Panc1 (cell line): ENCODE results near the gene EPS8L2. TPM values are rescaled to one million over a fixed set of nuclear protein-coding genes. Genes with fewer than 3 reads are reported as not detected.

ENCODE experiments used
- ATAC-seq: fragments of 200-7000 bp; cut with Tn5 transposase; 2 replicates; pipeline ENCODE4 v1.9.1; 2020; ENCODE audit warnings: mild to moderate bottlenecking, moderate library complexity
- BruUV-seq: library from RNA; stranded (reverse); fragments of 400-500 nt; replicated peaks from 2 replicates; lab custom pipeline; 2021; lab: Mats Ljungman, UMichigan
- CTCF ChIA-PET: fragments of 300-600 bp; sonication (Branson Sonifier 250); formaldehyde crosslinking; loops from one replicate; lab custom pipeline; 2022; ENCODE audit warnings: antibody characterized with exemption; lab: Charles Lee
- POLR2A ChIA-PET: fragments of 300-600 bp; sonication (Branson Sonifier 250); formaldehyde crosslinking; loops from one replicate; lab custom pipeline; 2022; ENCODE audit warnings: antibody characterized with exemption; lab: Charles Lee
- DNase-seq: peaks from one replicate; pipeline ENCODE4 v3.0.0-alpha.2; 2010; ENCODE audit warnings: low read depth, low spot score
- H3K27ac ChIP-seq: 2 replicates; pipeline ENCODE4 v1.5.1; 2011; ENCODE audit warnings: mild to moderate bottlenecking, low read length, inconsistent platforms
- H3K27me3 ChIP-seq: fragments of 200-500 bp; sonication (Bioruptor generic); 2 replicates; pipeline ENCODE4 v1.6.0; 2014; ENCODE audit warnings: low read length, inconsistent platforms; ENCODE audit not compliant: control insufficient read depth, insufficient read depth
- H3K36me3 ChIP-seq: fragments of 200-500 bp; sonication (Bioruptor generic); 2 replicates; pipeline ENCODE4 v1.5.1; 2014; ENCODE audit warnings: inconsistent platforms, mild to moderate bottlenecking, low read length, moderate library complexity; ENCODE audit not compliant: control insufficient read depth, insufficient read depth
- H3K4me1 ChIP-seq: 2 replicates; pipeline ENCODE4 v1.5.1; 2011; ENCODE audit warnings: inconsistent platforms, mild to moderate bottlenecking, low read length, moderate library complexity; ENCODE audit not compliant: control insufficient read depth, insufficient read depth
- H3K4me3 ChIP-seq, 2 experiments: 2 replicates each; pipeline ENCODE4 v1.5.1; 2011 to 2012; ENCODE audit warnings: low read depth in 2 of 2, low read length in 2 of 2, mild to moderate bottlenecking in 2 of 2, inconsistent platforms in 1 of 2, moderate library complexity in 1 of 2
- H3K9me3 ChIP-seq: fragments of 200-500 bp; sonication (Bioruptor generic); 2 replicates; pipeline ENCODE4 v1.5.1; 2014; ENCODE audit warnings: low read depth, mild to moderate bottlenecking, inconsistent platforms, low read length, moderate library complexity; ENCODE audit not compliant: control insufficient read depth, insufficient read depth
- POLR2AphosphoS5 ChIP-seq: IDR thresholded peaks from 2 replicates; pipeline ENCODE4 v1.6.1; 2012; ENCODE audit warnings: mild to moderate bottlenecking, low read depth, low read length, moderate library complexity
- SIN3A ChIP-seq: IDR thresholded peaks from 2 replicates; pipeline ENCODE4 v1.6.1; 2012; ENCODE audit warnings: low read depth, mild to moderate bottlenecking, low read length, moderate library complexity, borderline replicate concordance; ENCODE audit not compliant: insufficient read depth
- TCF7L2 ChIP-seq: IDR thresholded peaks from 2 replicates; pipeline ENCODE4 v1.6.1; 2011; ENCODE audit warnings: mild to moderate bottlenecking, low read depth, low read length, inconsistent platforms
- in situ Hi-C: cut with HindIII; loops from 2 replicates; pipeline ENCODE4 v1.10.0; 2016; ENCODE audit warnings: low sequenced_read_pairs, low pct_unique_long_range_greater_than_20kb
- intact Hi-C: fragments of 100-400 bp; cut with micrococcal nuclease; formaldehyde crosslinking; loops from one replicate; pipeline ENCODE4 v1.10.0; 2022; ENCODE audit not compliant: unreplicated experiment
- total RNA-seq: library from RNA; stranded (reverse); gene quantifications from one replicate; pipeline ENCODE4 v1.2.1, GENCODE V29; 2021; ENCODE audit not compliant: unreplicated experiment
- TF ChIP-seq, protein P1 (sequence below), 2 experiments: IDR thresholded peaks; 2 replicates each; pipeline ENCODE4 v1.6.1; 2011 to 2012; ENCODE audit warnings: low read depth in 2 of 2, control low read depth in 1 of 2, low read length in 1 of 2, mild to moderate bottlenecking in 1 of 2, moderate library complexity in 1 of 2; ENCODE audit not compliant: insufficient read depth in 1 of 2
- TF ChIP-seq, protein P2 (sequence below): fragments of 450-650 bp; IDR thresholded peaks from 2 replicates; pipeline ENCODE4 v1.5.1; 2017; ENCODE audit warnings: mild to moderate bottlenecking

Gene EPS8L2
- total RNA-seq, 1 experiment from 2014 or later: 256 TPM

DNA sequence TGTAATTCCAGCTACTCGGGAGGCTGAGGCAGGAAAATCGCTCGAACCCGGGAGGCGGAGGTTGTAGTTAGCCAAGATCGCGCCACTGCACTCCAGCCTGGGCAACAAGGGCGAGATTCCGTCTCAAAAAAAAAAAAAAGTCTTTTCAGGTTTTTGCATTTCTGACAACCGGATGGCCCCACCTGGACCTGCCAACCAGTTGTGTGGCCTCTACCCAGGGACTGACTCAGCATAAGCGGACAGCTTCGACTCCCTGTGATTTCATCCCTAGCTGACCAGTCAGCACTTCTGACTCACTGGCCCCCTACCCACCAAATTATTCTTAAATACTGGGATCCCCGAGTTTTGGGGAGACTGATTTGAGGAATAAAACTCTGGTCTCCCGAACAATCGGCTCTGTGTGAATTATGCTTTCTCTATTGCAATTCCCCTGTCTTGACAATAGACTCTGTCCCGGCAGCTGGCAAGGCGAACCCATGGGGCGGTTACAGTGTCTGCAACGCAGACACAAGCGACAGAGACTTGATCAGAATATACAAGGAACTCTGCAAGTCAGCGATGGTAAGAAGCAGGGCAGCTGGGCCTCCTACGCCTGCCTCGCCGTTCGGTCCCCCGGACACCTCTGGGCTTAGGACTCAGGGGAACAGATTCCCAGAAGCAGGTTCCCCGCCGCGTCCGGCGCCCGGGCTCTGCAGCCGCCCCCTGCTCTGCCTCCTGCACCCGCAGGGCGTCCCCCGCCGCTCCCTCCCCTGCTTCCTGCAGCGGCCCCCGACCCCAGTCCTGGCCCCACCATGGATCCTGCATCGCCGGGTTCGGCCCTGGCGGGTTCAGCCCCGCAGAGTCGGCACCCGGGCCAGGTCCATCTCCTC is 40.5 kb downstream of the EPS8L2 start:
- Histone ChIP-seq H3K9me3 (no peaks in the 10 kb centered on the region), H3K4me3 (peak overlapping the region; percentile 83 to 87), H3K27me3 (no peaks in the 10 kb centered on the region), H3K27ac (peak overlapping the region; percentile 88), H3K4me1 (peaks cover 20% of the 10 kb centered on the region), H3K36me3 (no peaks in the 10 kb centered on the region)
- no peak for DNase-seq
- intact Hi-C loops: no loop called here
- no TSS peak for BruUV-seq
- POLR2A ChIA-PET: no interaction called here
- peak; percentile 70 for ATAC-seq
- CTCF ChIA-PET: interaction anchor here (0.7 kb wide), 2 partner anchors 10 to 28 kb away, joined by 3 to 4 read pairs; no protein-coding TSS in a partner anchor
- TF ChIP-seq TCF7L2: no peak
- in situ Hi-C loops: no loop called here

DNA sequence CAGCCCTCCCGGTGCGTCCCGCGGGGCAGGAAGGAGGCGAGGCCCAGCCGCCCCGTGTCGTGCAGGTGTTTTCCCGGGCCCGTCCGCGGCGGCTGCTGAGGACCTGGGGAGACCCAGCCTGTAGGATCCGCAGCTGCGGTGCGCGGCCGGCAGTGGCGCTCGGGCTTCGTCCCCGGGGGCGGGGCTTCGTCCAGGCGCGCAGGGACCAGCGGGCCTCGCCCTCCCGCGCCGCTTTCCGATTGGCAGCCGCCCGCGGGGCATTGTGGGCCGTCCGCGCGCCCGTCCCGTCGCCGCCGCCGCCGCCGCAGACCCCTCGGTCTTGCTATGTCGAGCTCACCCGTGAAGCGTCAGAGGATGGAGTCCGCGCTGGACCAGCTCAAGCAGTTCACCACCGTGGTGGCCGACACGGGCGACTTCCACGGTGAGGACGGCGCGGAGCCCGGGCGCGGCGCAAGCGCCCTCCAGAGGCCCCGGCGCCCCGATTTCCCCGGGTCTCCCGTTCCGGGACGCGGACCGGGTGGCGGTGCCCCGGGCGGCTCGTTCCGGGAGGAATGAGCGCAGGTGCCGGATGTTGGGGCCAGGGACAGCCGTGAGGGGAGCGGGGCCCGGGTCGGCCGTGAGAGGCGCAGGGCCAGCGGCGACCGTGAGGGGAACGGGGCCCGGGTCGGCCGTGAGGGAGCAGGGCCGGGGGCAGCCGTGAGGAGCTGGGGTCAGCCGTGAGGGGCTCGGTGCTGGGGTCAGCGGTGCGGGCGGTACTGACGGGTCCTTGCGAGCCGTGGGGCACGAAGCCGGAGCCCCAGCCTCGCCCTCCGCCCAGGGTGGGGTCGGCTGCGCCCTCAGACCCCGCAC is 41.4 kb downstream of the EPS8L2 start, which contains the start of gene TALDO1:
Gene TALDO1, plus strand, starts transcription at position 307 of the 849 bp plus-strand sequence. Its CDS starts 18 bp downstream, at position 325.
- TF ChIP-seq SIN3A (peak; percentile 77), TCF7L2 (no peak), POLR2AphosphoS5 (peak; percentile 74)
- TF ChIP-seq, protein P1, sequence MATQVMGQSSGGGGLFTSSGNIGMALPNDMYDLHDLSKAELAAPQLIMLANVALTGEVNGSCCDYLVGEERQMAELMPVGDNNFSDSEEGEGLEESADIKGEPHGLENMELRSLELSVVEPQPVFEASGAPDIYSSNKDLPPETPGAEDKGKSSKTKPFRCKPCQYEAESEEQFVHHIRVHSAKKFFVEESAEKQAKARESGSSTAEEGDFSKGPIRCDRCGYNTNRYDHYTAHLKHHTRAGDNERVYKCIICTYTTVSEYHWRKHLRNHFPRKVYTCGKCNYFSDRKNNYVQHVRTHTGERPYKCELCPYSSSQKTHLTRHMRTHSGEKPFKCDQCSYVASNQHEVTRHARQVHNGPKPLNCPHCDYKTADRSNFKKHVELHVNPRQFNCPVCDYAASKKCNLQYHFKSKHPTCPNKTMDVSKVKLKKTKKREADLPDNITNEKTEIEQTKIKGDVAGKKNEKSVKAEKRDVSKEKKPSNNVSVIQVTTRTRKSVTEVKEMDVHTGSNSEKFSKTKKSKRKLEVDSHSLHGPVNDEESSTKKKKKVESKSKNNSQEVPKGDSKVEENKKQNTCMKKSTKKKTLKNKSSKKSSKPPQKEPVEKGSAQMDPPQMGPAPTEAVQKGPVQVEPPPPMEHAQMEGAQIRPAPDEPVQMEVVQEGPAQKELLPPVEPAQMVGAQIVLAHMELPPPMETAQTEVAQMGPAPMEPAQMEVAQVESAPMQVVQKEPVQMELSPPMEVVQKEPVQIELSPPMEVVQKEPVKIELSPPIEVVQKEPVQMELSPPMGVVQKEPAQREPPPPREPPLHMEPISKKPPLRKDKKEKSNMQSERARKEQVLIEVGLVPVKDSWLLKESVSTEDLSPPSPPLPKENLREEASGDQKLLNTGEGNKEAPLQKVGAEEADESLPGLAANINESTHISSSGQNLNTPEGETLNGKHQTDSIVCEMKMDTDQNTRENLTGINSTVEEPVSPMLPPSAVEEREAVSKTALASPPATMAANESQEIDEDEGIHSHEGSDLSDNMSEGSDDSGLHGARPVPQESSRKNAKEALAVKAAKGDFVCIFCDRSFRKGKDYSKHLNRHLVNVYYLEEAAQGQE (IDR thresholded peaks at IDR 0.05; ENCODE audit: insufficient read depth in 1 of 2, low read depth in 2 of 2, low read length in 1 of 2): no peak
- TF ChIP-seq, protein P2, sequence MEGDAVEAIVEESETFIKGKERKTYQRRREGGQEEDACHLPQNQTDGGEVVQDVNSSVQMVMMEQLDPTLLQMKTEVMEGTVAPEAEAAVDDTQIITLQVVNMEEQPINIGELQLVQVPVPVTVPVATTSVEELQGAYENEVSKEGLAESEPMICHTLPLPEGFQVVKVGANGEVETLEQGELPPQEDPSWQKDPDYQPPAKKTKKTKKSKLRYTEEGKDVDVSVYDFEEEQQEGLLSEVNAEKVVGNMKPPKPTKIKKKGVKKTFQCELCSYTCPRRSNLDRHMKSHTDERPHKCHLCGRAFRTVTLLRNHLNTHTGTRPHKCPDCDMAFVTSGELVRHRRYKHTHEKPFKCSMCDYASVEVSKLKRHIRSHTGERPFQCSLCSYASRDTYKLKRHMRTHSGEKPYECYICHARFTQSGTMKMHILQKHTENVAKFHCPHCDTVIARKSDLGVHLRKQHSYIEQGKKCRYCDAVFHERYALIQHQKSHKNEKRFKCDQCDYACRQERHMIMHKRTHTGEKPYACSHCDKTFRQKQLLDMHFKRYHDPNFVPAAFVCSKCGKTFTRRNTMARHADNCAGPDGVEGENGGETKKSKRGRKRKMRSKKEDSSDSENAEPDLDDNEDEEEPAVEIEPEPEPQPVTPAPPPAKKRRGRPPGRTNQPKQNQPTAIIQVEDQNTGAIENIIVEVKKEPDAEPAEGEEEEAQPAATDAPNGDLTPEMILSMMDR: no peak; the same call in 1 of the 2 replicates
- no peak for DNase-seq
- Histone ChIP-seq H3K4me3 (peak within 1 kb of the TSS; percentile 83 to 87), H3K27ac (peak within 1 kb of the TSS; percentile 88), H3K27me3 (no peaks in the 10 kb centered on the region), H3K36me3 (no peaks in the 10 kb centered on the region), H3K4me1 (peaks cover 20% of the 10 kb centered on the region), H3K9me3 (no peaks in the 10 kb centered on the region)
- in situ Hi-C loops (no loop called here), intact Hi-C loops (no loop called here)
- ChIA-PET CTCF (no interaction called here), POLR2A (interaction anchor here (0.6 to 1.2 kb wide), 2 partner anchors 16 to 33 kb away, joined by 3 read pairs; no protein-coding TSS in a partner anchor)
- ATAC-seq: peak; percentile 98
- BruUV-seq: no TSS peak
